Fibroblast of mammary gland (primary cell): ENCODE data around the gene VIT.

Experiments
- DNase-seq: peaks from one replicate; pipeline ENCODE4 v3.0.0-alpha.2; 2010; ENCODE audit warnings: low read depth
- H3K4me3 ChIP-seq: 2 replicates; pipeline ENCODE4 v1.5.1; 2011; ENCODE audit warnings: low read depth, mild to moderate bottlenecking, low read length, moderate library complexity; ENCODE audit not compliant: control insufficient read depth
- CTCF ChIP-seq: conservative IDR thresholded peaks from 2 replicates; pipeline ENCODE4 v1.5.1; 2011; ENCODE audit warnings: low read depth, low read length, inconsistent platforms; ENCODE audit not compliant: control insufficient read depth, insufficient read depth

Gene VIT

GRCh38 chr2:36692121-36692520 is 4.4 kb upstream of the VIT start:
- DNase-seq, result no peak
- no peak overlapping the region for H3K4me3 ChIP-seq
- no peak for TF ChIP-seq CTCF

GRCh38 chr2:36693825-36694224 is 2.7 kb upstream of the VIT start:
- DNase-seq, result no peak
- no peak for TF ChIP-seq CTCF

GRCh38 chr2:36695746-36696415 is 626 bp upstream of the VIT start:
- peak; percentile 85 for DNase-seq
- peak; percentile 66 for TF ChIP-seq CTCF
- peak overlapping the region; percentile 12 for H3K4me3 ChIP-seq

More at GRCh38 chr2:36693825-36694224, 2.7 kb upstream of the VIT start:
- no peak overlapping the region for H3K4me3 ChIP-seq

GRCh38 chr2:36697424-36698066 is 1.0 kb downstream of the VIT start:
- peak; percentile 12 for DNase-seq
- TF ChIP-seq CTCF, result no peak
- H3K4me3 ChIP-seq, result peak overlapping the region; percentile 45

- TF ChIP-seq CTCF, result no peak
- DNase-seq, result peak; percentile 59
- no peak overlapping the region for H3K4me3 ChIP-seq
These were observed 2.5 kb downstream of the VIT start for GRCh38 chr2:36698993-36699392.

- H3K4me3 ChIP-seq, result no peak overlapping the region
- DNase-seq, result no peak
- no peak for TF ChIP-seq CTCF
These were observed 3.8 kb downstream of the VIT start for GRCh38 chr2:36700311-36700710.
